DOHH2 (cell line): ENCODE results near the gene COL4A1.

Experiments used
- CTCF ChIP-seq: fragments of 200-600 bp; sonication (generic); IDR thresholded peaks from one replicate; pipeline ENCODE4 v1.5.1; 2014; ENCODE audit warnings: antibody characterized with exemption, mild to moderate bottlenecking, low read depth, low read length; ENCODE audit not compliant: poor library complexity, severe bottlenecking
- EZH2phosphoT487 ChIP-seq: fragments of 200-600 bp; sonication (generic); IDR thresholded peaks from 2 replicates; pipeline ENCODE4 v1.6.1; 2017; ENCODE audit warnings: borderline replicate concordance, mild to moderate bottlenecking, antibody characterized with exemption, low read length, moderate library complexity, mixed read lengths

- no peak for TF ChIP-seq CTCF
- no peak for TF ChIP-seq EZH2phosphoT487
These were observed 150.5 kb downstream of the COL4A1 start for GRCh38 chr13:110156301-110157049.
